HepG2 (cell line): Measurements from ENCODE around the gene ZNF513. TPM values are rescaled to one million over a fixed set of nuclear protein-coding genes. Genes with fewer than 3 reads are reported as not detected.

Experiments used
- DPF2 ChIP-seq: sonication (generic); formaldehyde crosslinking; IDR thresholded peaks from 2 replicates; pipeline ENCODE4 v1.4.0; 2020; ENCODE audit warnings: mild to moderate bottlenecking, low read depth, missing genetic modification reagents, borderline replicate concordance
- HES4 ChIP-seq: sonication (generic); formaldehyde crosslinking; IDR thresholded peaks from 2 replicates; pipeline ENCODE4 v1.9.0; 2021; ENCODE audit warnings: mild to moderate bottlenecking, missing genetic modification reagents, borderline replicate concordance
- JUNB ChIP-seq: sonication (generic); formaldehyde crosslinking; IDR thresholded peaks from 2 replicates; pipeline ENCODE4 v1.8.0; 2022; ENCODE audit warnings: missing genetic modification reagents, mild to moderate bottlenecking, borderline replicate concordance
- KDM5B ChIP-seq: sonication (generic); formaldehyde crosslinking; IDR thresholded peaks from 2 replicates; pipeline ENCODE4 v1.4.0; 2020; ENCODE audit warnings: missing genetic modification reagents, mild to moderate bottlenecking, borderline replicate concordance
- KMT2B ChIP-seq: IDR thresholded peaks from 2 replicates; pipeline ENCODE4 v1.6.1; 2016; ENCODE audit warnings: missing genetic modification reagents, missing compliant biosample characterization
- NAIF1 ChIP-seq: sonication (generic); formaldehyde crosslinking; IDR thresholded peaks from 2 replicates; pipeline ENCODE4 v1.5.0; 2020; ENCODE audit warnings: mild to moderate bottlenecking, missing genetic modification reagents, borderline replicate concordance
- NCOA2 ChIP-seq: sonication (generic); formaldehyde crosslinking; IDR thresholded peaks from 2 replicates; pipeline ENCODE4 v1.8.0; 2022; ENCODE audit warnings: inconsistent platforms
- POLR2A ChIP-seq, 2 experiments: IDR thresholded peaks; 2 replicates each; pipeline ENCODE4 v1.6.1; 2011; ENCODE audit warnings: low read depth in 2 of 2, low read length in 2 of 2, mild to moderate bottlenecking in 1 of 2, moderate library complexity in 1 of 2; ENCODE audit not compliant: insufficient read depth in 1 of 2
- SAP130 ChIP-seq: IDR thresholded peaks from 2 replicates; pipeline ENCODE4 v1.6.1; 2016; ENCODE audit warnings: low read depth
- SCMH1 ChIP-seq: sonication (generic); formaldehyde crosslinking; IDR thresholded peaks from 2 replicates; pipeline ENCODE4 v1.9.0; 2021; ENCODE audit warnings: missing genetic modification reagents, mild to moderate bottlenecking, borderline replicate concordance
- TBX3 ChIP-seq: fragments of 450-650 bp; IDR thresholded peaks from 2 replicates; pipeline ENCODE4 v1.6.1; 2017; ENCODE audit warnings: antibody characterized with exemption, mild to moderate bottlenecking, inconsistent platforms, borderline replicate concordance
- ZBTB3 ChIP-seq: sonication (generic); formaldehyde crosslinking; IDR thresholded peaks from 2 replicates; pipeline ENCODE4 v1.4.0; 2020; ENCODE audit warnings: low read depth, mild to moderate bottlenecking, moderate library complexity, missing genetic modification reagents, borderline replicate concordance
- ZBTB7A ChIP-seq: sonication (generic); formaldehyde crosslinking; IDR thresholded peaks from 2 replicates; pipeline ENCODE4 v1.8.0; 2022; ENCODE audit warnings: mild to moderate bottlenecking, missing genetic modification reagents
- ZHX1 ChIP-seq: sonication (generic); formaldehyde crosslinking; IDR thresholded peaks from 2 replicates; pipeline ENCODE4 v1.8.1; 2022; ENCODE audit warnings: low read depth, mild to moderate bottlenecking, missing genetic modification reagents
- ZNF138 ChIP-seq: sonication (generic); formaldehyde crosslinking; IDR thresholded peaks from 2 replicates; pipeline ENCODE4 v1.5.0; 2020; ENCODE audit warnings: mild to moderate bottlenecking, low read depth, missing genetic modification reagents
- ZNF20 ChIP-seq: sonication (generic); formaldehyde crosslinking; IDR thresholded peaks from 2 replicates; pipeline ENCODE4 v1.4.0; 2020; ENCODE audit warnings: mild to moderate bottlenecking, moderate library complexity, missing genetic modification reagents
- ZNF253 ChIP-seq: sonication (generic); formaldehyde crosslinking; IDR thresholded peaks from 2 replicates; pipeline ENCODE4 v1.8.0; 2022; ENCODE audit warnings: mild to moderate bottlenecking, missing genetic modification reagents, borderline replicate concordance
- ZNF274 ChIP-seq: sonication (generic); formaldehyde crosslinking; IDR thresholded peaks from 2 replicates; pipeline ENCODE4 v1.5.1; 2020; ENCODE audit warnings: mild to moderate bottlenecking, missing genetic modification reagents
- ZNF687 ChIP-seq: sonication (generic); formaldehyde crosslinking; IDR thresholded peaks from 2 replicates; pipeline ENCODE4 v1.5.1; 2020; ENCODE audit warnings: mild to moderate bottlenecking, missing genetic modification reagents, moderate library complexity
- ZNF883 ChIP-seq: sonication (generic); formaldehyde crosslinking; IDR thresholded peaks from 2 replicates; pipeline ENCODE4 v1.5.1; 2020; ENCODE audit warnings: mild to moderate bottlenecking, missing genetic modification reagents; ENCODE audit errors: not compliant biosample characterization
- polyA plus RNA-seq, 8 experiments: library from polyadenylated mRNA; depleted of rRNA in 3 of 8; stranded (reverse) in 7 of 8; unstranded in 1 of 8; fragments of >200 nt; fragmentation: Illumina TruSeq in 4 of 8; extraction: Trizol in 4 of 8; gene quantifications; 2 replicates each; pipeline versions ENCODE4 v1.2.1 to v1.2.3, GENCODE V29; 2011 to 2016; ENCODE audit warnings: low read depth in 4 of 8, missing spikeins in 1 of 8, mixed read lengths in 1 of 8; ENCODE audit not compliant: insufficient read depth in 1 of 8
- total RNA-seq, 5 experiments: library from RNA; depleted of rRNA; stranded (reverse); fragments of >200 nt; fragmentation: Illumina TruSeq; extraction: Trizol; gene quantifications; 2 replicates each; pipeline ENCODE4 v1.2.3, GENCODE V29; 2016; ENCODE audit warnings: low read depth in 1 of 5

ZNF513 gene
- total and polyA plus RNA-seq, 2 of the 13 experiments (the other 11 are each of a cell fraction or from before 2014, with no cell fraction given): 4.9 to 6.3 TPM

- TF ChIP-seq KDM5B (CRISPR knock-in tag): peak; percentile 15; the same call in 1 of the 2 replicates
- TF ChIP-seq POLR2A (IDR thresholded peaks at IDR 0.05; ENCODE audit: insufficient read depth in 1 of 2, low read depth in 2 of 2, low read length in 2 of 2): peak; percentile 38 to 39; a peak in 3 of 4 replicates
- 0 out of 2 replicates have a peak, but pooled peaks have one; percentile 23 for TF ChIP-seq NAIF1
- TF ChIP-seq ZBTB3 (CRISPR knock-in tag): no peak
- peak; percentile 21; the same call in 1 of the 2 replicates for TF ChIP-seq NCOA2 (CRISPR knock-in tag)
- TF ChIP-seq SCMH1 (CRISPR knock-in tag): no peak
- TF ChIP-seq ZBTB7A (CRISPR knock-in tag): 0 out of 2 replicates have a peak, but pooled peaks have one; percentile 24
- peak; percentile 53; the same call in 1 of the 2 replicates for TF ChIP-seq TBX3
- TF ChIP-seq HES4 (CRISPR knock-in tag): peak; percentile 88; the same call in 1 of the 2 replicates
- no peak for TF ChIP-seq ZNF274 (CRISPR knock-in tag)
- peak; percentile 66 for TF ChIP-seq SAP130
- no peak for TF ChIP-seq ZNF20 (CRISPR knock-in tag)
- TF ChIP-seq KMT2B (CRISPR knock-in tag): no peak
- no peak for TF ChIP-seq JUNB (CRISPR knock-in tag)
- TF ChIP-seq ZNF253: peak; percentile 81; the same call in 1 of the 2 replicates
- TF ChIP-seq DPF2 (CRISPR knock-in tag): no peak
- peak; percentile 80 for TF ChIP-seq ZNF687 (CRISPR knock-in tag)
- TF ChIP-seq ZNF138 (CRISPR knock-in tag): no peak
- TF ChIP-seq ZHX1 (CRISPR knock-in tag): peak; percentile 60; the same call in 1 of the 2 replicates
- peak; percentile 13 for TF ChIP-seq ZNF883 (CRISPR knock-in tag)
These were observed 503 bp downstream of the ZNF513 start (continued) for GRCh38 chr2:27379836-27380625.
